HepG2 (cell line): ENCODE measurements around the gene DFFA. TPM values are rescaled to one million over a fixed set of nuclear protein-coding genes. Genes with fewer than 3 reads are reported as not detected.
A peak's percentile ranks its signal among the peaks of the same experiment; 100 is the strongest.

Experiments used
- CBX1 ChIP-seq: IDR thresholded peaks from one replicate; pipeline ENCODE4 v1.6.1; 2016; ENCODE audit warnings: antibody characterized with exemption, low read depth
- CEBPG ChIP-seq: IDR thresholded peaks from 2 replicates; pipeline ENCODE4 v1.6.1; 2016
- CEBPZ ChIP-seq: IDR thresholded peaks from 2 replicates; pipeline ENCODE4 v1.6.1; 2012; ENCODE audit warnings: low read length, improper control_type of control experiment
- EHMT2 ChIP-seq: fragments of 200-600 bp; sonication (generic); IDR thresholded peaks from 2 replicates; pipeline ENCODE4 v1.7.0; 2017; ENCODE audit warnings: antibody characterized with exemption, low read depth, low read length, borderline replicate concordance
- FOXO1 ChIP-seq: sonication (generic); formaldehyde crosslinking; IDR thresholded peaks from 2 replicates; pipeline ENCODE4 v1.4.0; 2020; ENCODE audit warnings: missing genetic modification reagents
- HNRNPH1 ChIP-seq: fragments of 200-400 bp; formaldehyde crosslinking; optimal IDR thresholded peaks from 2 replicates; pipeline ENCODE3; 2017; ENCODE audit warnings: mild to moderate bottlenecking, low read depth, low read length
- JUND ChIP-seq: sonication (generic); formaldehyde crosslinking; IDR thresholded peaks from 2 replicates; pipeline ENCODE4 v1.8.0; 2022; ENCODE audit warnings: mild to moderate bottlenecking, missing genetic modification reagents
- KLF16 ChIP-seq, 2 experiments: sonication (generic) in 1 of 2; formaldehyde crosslinking in 1 of 2; IDR thresholded peaks; 2 replicates each; pipeline versions ENCODE4 v1.6.1 to v1.8.0; 2016 to 2023; ENCODE audit warnings: missing genetic modification reagents in 2 of 2, missing compliant biosample characterization in 1 of 2
- MAFK ChIP-seq, 2 experiments: IDR thresholded peaks in 1 of 2; conservative IDR thresholded peaks in 1 of 2; 2 replicates each; pipeline ENCODE4 v1.6.1; 2011; ENCODE audit warnings: improper control_type of control experiment in 2 of 2, low read length in 2 of 2
- MEIS2 ChIP-seq: sonication (generic); formaldehyde crosslinking; IDR thresholded peaks from 2 replicates; pipeline ENCODE4 v1.9.0; 2021; ENCODE audit warnings: mild to moderate bottlenecking, missing genetic modification reagents
- MYC ChIP-seq: sonication (generic); formaldehyde crosslinking; IDR thresholded peaks from 2 replicates; pipeline ENCODE4 v1.9.0; 2021; ENCODE audit warnings: missing genetic modification reagents, borderline replicate concordance
- RBM39 ChIP-seq: fragments of 200-400 bp; formaldehyde crosslinking; IDR thresholded peaks from one replicate; pipeline ENCODE4 v1.6.1; 2018; ENCODE audit warnings: antibody characterized with exemption, mild to moderate bottlenecking, low read depth, low read length; ENCODE audit not compliant: poor library complexity, severe bottlenecking
- SALL2 ChIP-seq: sonication (generic); formaldehyde crosslinking; IDR thresholded peaks from 2 replicates; pipeline ENCODE4 v1.8.1; 2023; ENCODE audit warnings: mild to moderate bottlenecking, missing genetic modification reagents, inconsistent platforms
- ZBTB38 ChIP-seq: sonication (generic); formaldehyde crosslinking; IDR thresholded peaks from 2 replicates; pipeline ENCODE4 v1.5.1; 2020; ENCODE audit warnings: mild to moderate bottlenecking, missing genetic modification reagents
- ZBTB39 ChIP-seq: sonication (generic); formaldehyde crosslinking; IDR thresholded peaks from 2 replicates; pipeline ENCODE4 v1.5.0; 2020; ENCODE audit warnings: missing genetic modification reagents
- ZNF10 ChIP-seq: sonication (generic); formaldehyde crosslinking; IDR thresholded peaks from 2 replicates; pipeline ENCODE4 v1.4.0; 2020; ENCODE audit warnings: mild to moderate bottlenecking, low read depth, missing genetic modification reagents, borderline replicate concordance
- ZNF30 ChIP-seq: sonication (generic); formaldehyde crosslinking; IDR thresholded peaks from 2 replicates; pipeline ENCODE4 v1.5.0; 2020; ENCODE audit warnings: mild to moderate bottlenecking, missing genetic modification reagents
- ZNF510 ChIP-seq: sonication (generic); formaldehyde crosslinking; IDR thresholded peaks from 2 replicates; pipeline ENCODE4 v1.4.0; 2020; ENCODE audit warnings: low read depth, mild to moderate bottlenecking, missing genetic modification reagents
- ZNF770 ChIP-seq: sonication (generic); formaldehyde crosslinking; IDR thresholded peaks from 2 replicates; pipeline ENCODE4 v1.5.0; 2020; ENCODE audit warnings: mild to moderate bottlenecking, missing genetic modification reagents
- ZNF775 ChIP-seq: sonication (generic); formaldehyde crosslinking; IDR thresholded peaks from 2 replicates; pipeline ENCODE4 v1.4.0; 2020; ENCODE audit warnings: missing genetic modification reagents, mild to moderate bottlenecking, moderate library complexity, borderline replicate concordance
- ZNF891 ChIP-seq: sonication (generic); formaldehyde crosslinking; IDR thresholded peaks from 2 replicates; pipeline ENCODE4 v1.5.0; 2020; ENCODE audit warnings: mild to moderate bottlenecking, missing genetic modification reagents
- ZSCAN25 ChIP-seq: sonication (generic); formaldehyde crosslinking; IDR thresholded peaks from 2 replicates; pipeline ENCODE4 v1.8.0; 2022; ENCODE audit warnings: mild to moderate bottlenecking, missing genetic modification reagents
- polyA plus RNA-seq, 8 experiments: library from polyadenylated mRNA; depleted of rRNA in 3 of 8; stranded (reverse) in 7 of 8; unstranded in 1 of 8; fragments of >200 nt; fragmentation: Illumina TruSeq in 4 of 8; extraction: Trizol in 4 of 8; gene quantifications; 2 replicates each; pipeline versions ENCODE4 v1.2.1 to v1.2.3, GENCODE V29; 2011 to 2016; ENCODE audit warnings: low read depth in 4 of 8, missing spikeins in 1 of 8, mixed read lengths in 1 of 8; ENCODE audit not compliant: insufficient read depth in 1 of 8
- total RNA-seq, 5 experiments: library from RNA; depleted of rRNA; stranded (reverse); fragments of >200 nt; fragmentation: Illumina TruSeq; extraction: Trizol; gene quantifications; 2 replicates each; pipeline ENCODE4 v1.2.3, GENCODE V29; 2016; ENCODE audit warnings: low read depth in 1 of 5

Gene DFFA
- total and polyA plus RNA-seq, 2 of the 13 experiments (the other 11 are each of a cell fraction or from before 2014, with no cell fraction given): 16.5 to 33.9 TPM

- TF ChIP-seq ZBTB39 (CRISPR knock-in tag) (peak; percentile 79), ZBTB38 (CRISPR knock-in tag) (peak; percentile 91; the same call in 1 of the 2 replicates), CBX1 (peak; percentile 55), ZNF10 (CRISPR knock-in tag) (no peak), ZNF30 (peak; percentile 22; the same call in 1 of the 2 replicates), JUND (CRISPR knock-in tag) (0 out of 2 replicates have a peak, but pooled peaks have one; percentile 34), MEIS2 (CRISPR knock-in tag) (peak; percentile 86; the same call in 1 of the 2 replicates), RBM39 (no peak), KLF16 (CRISPR knock-in tag; IDR thresholded peaks at IDR 0.05) (peak in 1 of 2 experiments; percentile 99; a peak in 3 of 4 replicates), ZNF770 (CRISPR knock-in tag) (peak; percentile 82), ZNF775 (peak; percentile 66; the same call in 1 of the 2 replicates), HNRNPH1 (no peak), ZNF891 (CRISPR knock-in tag) (peak; percentile 92), SALL2 (CRISPR knock-in tag) (peak; percentile 75), ZNF510 (CRISPR knock-in tag) (peak; percentile 93; the same call in 1 of the 2 replicates), FOXO1 (CRISPR knock-in tag) (peak; percentile 20), EHMT2 (no peak), CEBPZ (no peak), MAFK (conservative IDR thresholded peaks at IDR 0.05 in 1 of 2, IDR thresholded peaks at IDR 0.05 in 1 of 2; ENCODE audit: low read length in 2 of 2) (no peak), CEBPG (CRISPR knock-in tag) (no peak), MYC (CRISPR knock-in tag) (peak; percentile 86; the same call in 1 of the 2 replicates), ZSCAN25 (peak; percentile 77)
Measured at GRCh38 chr1:10430216-10431069, 41.9 kb downstream of the DFFA start, which contains the start of gene CENPS (continued).
